ENCODE results near the gene MTFR1L. TPM values are rescaled to one million over a fixed set of nuclear protein-coding genes. Genes with fewer than 3 reads are reported as not detected.

The MTFR1L gene
- total and polyA plus RNA-seq, 8 donors = 39.3 to 301 (median 59.3) TPM

GRCh38 chr1:25879675-25880074 is 59.9 kb downstream of the MTFR1L start:
- Histone ChIP-seq H3K4me3 (no peak overlapping the region), H3K27ac (peak overlapping the region in 2 of 5 donors; percentile 26 to 31), H3K4me1 (peaks cover 20 to 36% (median 25%) of the 10 kb centered on the region in 4 donors), H3K27me3 (no peaks in the 10 kb centered on the region), H3K9me3 (no peaks in the 10 kb centered on the region), H3K36me3 (no peaks in the 10 kb centered on the region)
- 18 to 49% (median 36%) methylated on average over 2 of the region's 2 CpGs for WGBS, 5 donors
- intact Hi-C loops (cut with DNase I; ENCODE audit: low total_unique reads) = no loop called here
- TF ChIP-seq POLR2AphosphoS5 (IDR thresholded peaks at IDR 0.05) (peak in 2 of 3 donors; percentile 21 to 24), POLR2A (IDR thresholded peaks at IDR 0.05) (no peak)
- DNase-seq = peak in 1 of 2 donors; percentile 80

DNA sequence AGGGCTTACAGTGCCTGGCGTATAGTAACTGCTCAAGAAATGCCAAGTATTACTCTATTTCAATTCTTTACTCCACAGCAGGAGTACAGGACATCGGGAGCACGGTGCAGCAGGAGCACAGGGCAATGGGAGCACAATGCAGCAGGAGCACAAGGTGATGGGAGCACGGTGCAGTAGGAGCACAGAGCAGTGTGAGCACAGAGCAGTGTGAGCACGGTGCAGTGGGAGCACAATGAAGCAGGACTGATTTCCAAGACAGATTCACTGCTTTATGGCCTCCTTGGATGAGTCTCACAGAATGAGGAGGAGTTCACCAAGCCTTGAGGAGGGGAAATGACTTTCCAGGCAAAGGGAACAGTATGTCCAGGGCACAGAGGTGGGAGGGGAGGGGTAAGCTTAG is 60.8 kb downstream of the MTFR1L start:
- DNase-seq = no peak
- no peaks in the 10 kb centered on the region for H3K36me3 ChIP-seq
- H3K27me3 ChIP-seq = no peaks in the 10 kb centered on the region
- 82 to 94% (median 93%) methylated on average over 5 of the region's 5 CpGs for WGBS, 5 donors
- H3K9me3 ChIP-seq = no peaks in the 10 kb centered on the region
- H3K4me1 ChIP-seq = peaks cover 14 to 29% (median 19%) of the 10 kb centered on the region in 4 donors
- TF ChIP-seq POLR2A (IDR thresholded peaks at IDR 0.05) = no peak
- TF ChIP-seq EP300 (IDR thresholded peaks at IDR 0.05) = no peak
- TF ChIP-seq, protein P1, sequence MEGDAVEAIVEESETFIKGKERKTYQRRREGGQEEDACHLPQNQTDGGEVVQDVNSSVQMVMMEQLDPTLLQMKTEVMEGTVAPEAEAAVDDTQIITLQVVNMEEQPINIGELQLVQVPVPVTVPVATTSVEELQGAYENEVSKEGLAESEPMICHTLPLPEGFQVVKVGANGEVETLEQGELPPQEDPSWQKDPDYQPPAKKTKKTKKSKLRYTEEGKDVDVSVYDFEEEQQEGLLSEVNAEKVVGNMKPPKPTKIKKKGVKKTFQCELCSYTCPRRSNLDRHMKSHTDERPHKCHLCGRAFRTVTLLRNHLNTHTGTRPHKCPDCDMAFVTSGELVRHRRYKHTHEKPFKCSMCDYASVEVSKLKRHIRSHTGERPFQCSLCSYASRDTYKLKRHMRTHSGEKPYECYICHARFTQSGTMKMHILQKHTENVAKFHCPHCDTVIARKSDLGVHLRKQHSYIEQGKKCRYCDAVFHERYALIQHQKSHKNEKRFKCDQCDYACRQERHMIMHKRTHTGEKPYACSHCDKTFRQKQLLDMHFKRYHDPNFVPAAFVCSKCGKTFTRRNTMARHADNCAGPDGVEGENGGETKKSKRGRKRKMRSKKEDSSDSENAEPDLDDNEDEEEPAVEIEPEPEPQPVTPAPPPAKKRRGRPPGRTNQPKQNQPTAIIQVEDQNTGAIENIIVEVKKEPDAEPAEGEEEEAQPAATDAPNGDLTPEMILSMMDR (IDR thresholded peaks at IDR 0.05) = no peak
- TF ChIP-seq POLR2AphosphoS5 (IDR thresholded peaks at IDR 0.05) = no peak
- no peak overlapping the region for H3K27ac ChIP-seq
- H3K4me3 ChIP-seq = no peak overlapping the region
- intact Hi-C loops (cut with DNase I; ENCODE audit: low total_unique reads) = no loop called here

- WGBS, 5 donors = 90 to 100% (median 96%) methylated on average over 3 to 11 of the region's 11 CpGs
- Histone ChIP-seq H3K36me3 (no peaks in the 10 kb centered on the region), H3K27ac (no peak overlapping the region), H3K9me3 (no peaks in the 10 kb centered on the region), H3K27me3 (no peaks in the 10 kb centered on the region), H3K4me3 (no peak overlapping the region), H3K4me1 (peaks cover 9 to 22% (median 13%) of the 10 kb centered on the region in 4 donors)
- no peak for TF ChIP-seq POLR2A (IDR thresholded peaks at IDR 0.05)
- TF ChIP-seq, protein P1 (IDR thresholded peaks at IDR 0.05) = no peak
- TF ChIP-seq EP300 (IDR thresholded peaks at IDR 0.05) = no peak
- no peak for TF ChIP-seq POLR2AphosphoS5 (IDR thresholded peaks at IDR 0.05)
- intact Hi-C loops (cut with DNase I; ENCODE audit: low total_unique reads) = no loop called here
- no peak for DNase-seq
Observed at GRCh38 chr1:25881266-25881665, 61.5 kb downstream of the MTFR1L start.

Small RNA genes within 50 kb of the gene (small RNA-seq; reads per million reads assigned to genes)
- 0 reads per million in 4 donors for gene RF00019

Other genes starting within 250 kb of the MTFR1L start
- 10 to 100 TPM in 1 of 5 donors, 1 to 10 TPM in 4; 4.6 to 33.9 (median 6.4) TPM for gene MAN1C1, start 203.2 kb upstream of the MTFR1L start, total RNA-seq
- 10 to 100 TPM in 1 of 3 donors, 1 to 10 TPM in 2; 4.3 to 10.0 (median 4.5) TPM for gene MAN1C1, start 203.2 kb upstream of the MTFR1L start, polyA plus RNA-seq
- 10 to 100 TPM in 4 of 5 donors, 1 to 10 TPM in 1; 1.7 to 81.1 (median 18.3) TPM for gene SELENON, start 19.8 kb upstream of the MTFR1L start, total RNA-seq
- 10 to 100 TPM in 2 of 3 donors, 1 to 10 TPM in 1; 9.5 to 29.4 (median 21.7) TPM for gene SELENON, start 19.8 kb upstream of the MTFR1L start, polyA plus RNA-seq
- gene AUNIP, start 39.5 kb downstream of the MTFR1L start, total RNA-seq = 1 to 10 TPM in 1 of 5 donors, under 1 TPM in 1, not detected in 3; 0.87 to 2.8 TPM
- 1 to 10 TPM in 1 of 3 donors, under 1 TPM in 2; 0.68 to 1.5 (median 1.00) TPM for gene AUNIP, start 39.5 kb downstream of the MTFR1L start, polyA plus RNA-seq
- gene PAQR7, start 55.8 kb downstream of the MTFR1L start, total RNA-seq = 1 to 10 TPM; 1.8 to 9.9 (median 5.3) TPM
- 10 to 100 TPM in 1 of 3 donors, 1 to 10 TPM in 2; 4.3 to 10.5 (median 5.4) TPM for gene PAQR7, start 55.8 kb downstream of the MTFR1L start, polyA plus RNA-seq
- 10 to 100 TPM; 25.9 to 74.2 (median 44.6) TPM for gene STMN1, start 86.5 kb downstream of the MTFR1L start, total RNA-seq
- gene STMN1, start 86.5 kb downstream of the MTFR1L start, polyA plus RNA-seq = 100 to 1,000 TPM in 2 of 3 donors, 10 to 100 TPM in 1; 79.0 to 109 (median 108) TPM
- gene PAFAH2, start 178.1 kb downstream of the MTFR1L start, total RNA-seq = 10 to 100 TPM in 3 of 5 donors, 1 to 10 TPM in 1, under 1 TPM in 1; 0.58 to 25.5 (median 14.9) TPM
- 10 to 100 TPM in 2 of 3 donors, 1 to 10 TPM in 1; 6.5 to 13.3 (median 12.8) TPM for gene PAFAH2, start 178.1 kb downstream of the MTFR1L start, polyA plus RNA-seq
- gene EXTL1, start 201.8 kb downstream of the MTFR1L start, total RNA-seq = 10 to 100 TPM in 1 of 5 donors, under 1 TPM in 1, not detected in 3; 0.18 to 26.3 TPM
- under 1 TPM in 2 of 3 donors, not detected in 1; 0.18 to 0.44 TPM for gene EXTL1, start 201.8 kb downstream of the MTFR1L start, polyA plus RNA-seq
- 1 to 10 TPM in 1 of 5 donors, not detected in 4; 2.0 TPM for gene SLC30A2, start 226.2 kb downstream of the MTFR1L start, total RNA-seq
- gene SLC30A2, start 226.2 kb downstream of the MTFR1L start, polyA plus RNA-seq = under 1 TPM in 2 of 3 donors, not detected in 1; 0.30 to 0.46 TPM
- under 1 TPM in 1 of 5 donors, not detected in 4; 0.37 TPM for gene TRIM63, start 247.7 kb downstream of the MTFR1L start, total RNA-seq
- 1 to 10 TPM in 1 of 3 donors, under 1 TPM in 2; 0.40 to 6.0 (median 0.44) TPM for gene TRIM63, start 247.7 kb downstream of the MTFR1L start, polyA plus RNA-seq

All from stomach (tissue), 9 donors.